Fibroblast of lung (primary cell): ENCODE data around the gene ZNF565.

Source experiments
- CTCF ChIP-seq, 2 donors: IDR thresholded peaks in 1 of 2; conservative IDR thresholded peaks in 1 of 2; 1 replicate in 1 of 2; 2 replicates in 1 of 2; pipeline ENCODE4 v1.5.1; 2011 to 2012; ENCODE audit warnings: low read length in 2 of 2, control low read depth in 1 of 2, inconsistent platforms in 1 of 2, low read depth in 1 of 2, mild to moderate bottlenecking in 1 of 2
- EZH2 ChIP-seq: IDR thresholded peaks from 2 replicates; pipeline ENCODE4 v1.5.1; 2012; ENCODE audit warnings: low read length, control low read depth, mild to moderate bottlenecking; ENCODE audit errors: missing control alignments

- TF ChIP-seq CTCF (conservative IDR thresholded peaks at IDR 0.05 in 1 of 2, IDR thresholded peaks at IDR 0.05 in 1 of 2; ENCODE audit: low read depth in 1 of 2, low read length in 2 of 2) (no peak), EZH2 (no peak)
These were observed 10.9 kb upstream of the ZNF565 start for GRCh38 chr19:36225219-36225892.
